Stomach (tissue), 4 donors: ENCODE measurements around the gene KRT83.

Source experiments
- CTCF ChIP-seq, 7 experiments: fragments of 450-650 bp in 4 of 7; fragments of 200-600 bp in 3 of 7; sonication (generic) in 3 of 7; IDR thresholded peaks; one replicate each; pipeline ENCODE4 v1.5.1; 2016 to 2019; ENCODE audit warnings: antibody characterized with exemption in 7 of 7, control low read depth in 2 of 7, mild to moderate bottlenecking in 1 of 7
- EP300 ChIP-seq: sonication (generic); formaldehyde crosslinking; IDR thresholded peaks from one replicate; pipeline ENCODE4 v1.6.1; 2017; ENCODE audit warnings: antibody characterized with exemption
- POLR2A ChIP-seq, 4 donors: fragments of 450-650 bp; IDR thresholded peaks; one replicate each; pipeline ENCODE4 v1.6.1; 2016; ENCODE audit warnings: antibody characterized with exemption in 4 of 4, control low read depth in 2 of 4, mild to moderate bottlenecking in 1 of 4, moderate library complexity in 1 of 4
- POLR2AphosphoS5 ChIP-seq, 3 donors: sonication (generic); formaldehyde crosslinking; IDR thresholded peaks; one replicate each; pipeline ENCODE4 v1.6.1; 2016; ENCODE audit warnings: antibody characterized with exemption in 3 of 3

- TF ChIP-seq CTCF (IDR thresholded peaks at IDR 0.05) = no peak
- no peak for TF ChIP-seq POLR2AphosphoS5 (IDR thresholded peaks at IDR 0.05)
- TF ChIP-seq POLR2A (IDR thresholded peaks at IDR 0.05) = no peak
- TF ChIP-seq EP300 = no peak
Measured at GRCh38 chr12:52285851-52286530, 35.2 kb downstream of the KRT83 start.
